GM12872 (cell line): ENCODE measurements around the gene ACER3.

ENCODE experiments used
- TF ChIP-seq, protein P1 (sequence below): IDR thresholded peaks from 3 replicates; pipeline ENCODE4 v1.5.1; 2011; ENCODE audit warnings: low read depth, mild to moderate bottlenecking, low read length, moderate library complexity; ENCODE audit not compliant: insufficient read depth

Gene ACER3

DNA sequence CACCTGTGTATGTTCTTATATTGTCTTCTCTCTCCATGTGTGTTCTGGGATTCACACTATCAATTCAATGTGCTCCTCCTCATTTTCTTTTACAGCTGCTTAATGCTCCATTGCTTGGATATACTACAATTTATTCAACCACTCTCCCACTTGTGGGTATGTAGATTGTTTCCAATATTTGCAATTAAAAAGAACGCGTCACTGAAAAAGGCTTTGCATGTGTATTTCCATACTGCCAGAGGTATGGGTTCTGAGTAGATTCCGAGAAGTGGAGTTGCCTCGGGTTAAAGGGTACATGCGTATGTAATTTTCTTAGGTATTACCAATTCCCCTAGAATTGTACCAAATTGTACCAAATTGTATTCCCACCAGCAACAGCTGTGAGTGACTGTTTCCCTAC, 199.1 kb downstream of the ACER3 start:
- TF ChIP-seq, protein P1, sequence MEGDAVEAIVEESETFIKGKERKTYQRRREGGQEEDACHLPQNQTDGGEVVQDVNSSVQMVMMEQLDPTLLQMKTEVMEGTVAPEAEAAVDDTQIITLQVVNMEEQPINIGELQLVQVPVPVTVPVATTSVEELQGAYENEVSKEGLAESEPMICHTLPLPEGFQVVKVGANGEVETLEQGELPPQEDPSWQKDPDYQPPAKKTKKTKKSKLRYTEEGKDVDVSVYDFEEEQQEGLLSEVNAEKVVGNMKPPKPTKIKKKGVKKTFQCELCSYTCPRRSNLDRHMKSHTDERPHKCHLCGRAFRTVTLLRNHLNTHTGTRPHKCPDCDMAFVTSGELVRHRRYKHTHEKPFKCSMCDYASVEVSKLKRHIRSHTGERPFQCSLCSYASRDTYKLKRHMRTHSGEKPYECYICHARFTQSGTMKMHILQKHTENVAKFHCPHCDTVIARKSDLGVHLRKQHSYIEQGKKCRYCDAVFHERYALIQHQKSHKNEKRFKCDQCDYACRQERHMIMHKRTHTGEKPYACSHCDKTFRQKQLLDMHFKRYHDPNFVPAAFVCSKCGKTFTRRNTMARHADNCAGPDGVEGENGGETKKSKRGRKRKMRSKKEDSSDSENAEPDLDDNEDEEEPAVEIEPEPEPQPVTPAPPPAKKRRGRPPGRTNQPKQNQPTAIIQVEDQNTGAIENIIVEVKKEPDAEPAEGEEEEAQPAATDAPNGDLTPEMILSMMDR = no peak

DNA sequence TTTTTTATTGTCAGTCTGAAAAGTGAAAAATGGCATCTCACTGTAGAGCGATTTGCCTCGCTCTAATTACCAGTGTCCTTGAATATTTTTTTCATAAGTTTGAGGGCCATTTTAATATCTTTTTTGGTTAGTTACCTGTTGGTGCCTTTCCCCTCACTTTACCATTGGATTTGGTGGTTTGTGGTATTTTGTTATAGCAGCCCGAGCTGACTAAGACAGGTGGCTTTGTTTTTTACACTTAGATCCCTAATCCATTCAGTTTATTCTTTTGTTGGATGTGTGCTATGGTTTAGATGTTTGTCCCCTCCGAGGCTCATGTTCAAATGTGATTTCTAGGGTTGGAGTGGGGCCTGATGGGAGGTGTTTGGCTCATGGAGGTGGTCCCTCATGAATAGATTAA, 199.5 kb downstream of the ACER3 start:
- TF ChIP-seq, protein P1 = no peak

DNA sequence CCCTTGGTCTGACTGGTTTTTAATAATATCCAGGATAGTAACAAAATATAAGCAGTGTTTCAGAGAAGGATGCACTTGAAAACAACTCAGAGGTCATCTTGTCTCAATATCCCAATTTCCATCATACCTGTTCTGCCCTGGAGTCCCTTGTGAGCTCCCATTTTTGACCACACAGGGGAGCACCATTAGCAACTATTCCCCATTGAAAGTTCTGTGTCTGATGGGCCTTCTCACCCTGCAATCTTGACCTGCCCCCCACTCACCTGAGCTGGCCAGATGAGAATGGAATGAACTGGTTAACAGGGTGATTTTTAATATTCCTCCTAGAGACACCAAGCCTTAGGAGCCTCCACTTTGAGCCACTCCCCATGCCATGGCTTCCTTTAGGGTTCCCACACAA, 202.2 kb downstream of the ACER3 start:
- TF ChIP-seq, protein P1 = peak; percentile 15; the same call in 1 of the 3 replicates

DNA sequence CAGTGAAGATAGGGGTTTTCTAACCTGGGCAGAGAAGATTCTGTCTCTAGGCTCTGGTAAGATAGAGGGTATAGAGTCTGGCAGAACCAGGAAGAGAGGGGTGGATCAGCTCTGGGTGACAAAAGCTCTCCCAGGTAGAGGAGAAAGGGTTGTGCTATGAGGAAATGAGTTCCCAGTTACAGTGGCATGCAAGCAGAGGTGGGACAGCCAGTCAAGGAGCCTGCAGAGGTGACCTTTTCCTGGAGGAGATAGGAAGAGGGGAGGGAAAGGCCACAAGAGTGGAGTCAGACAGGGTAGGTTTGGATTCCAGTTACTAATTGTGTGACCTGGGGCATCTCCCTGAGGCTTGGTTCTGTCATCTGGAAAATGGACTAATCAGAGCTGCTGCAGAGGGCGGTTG, 202.7 kb downstream of the ACER3 start:
- TF ChIP-seq, protein P1 = no peak

DNA sequence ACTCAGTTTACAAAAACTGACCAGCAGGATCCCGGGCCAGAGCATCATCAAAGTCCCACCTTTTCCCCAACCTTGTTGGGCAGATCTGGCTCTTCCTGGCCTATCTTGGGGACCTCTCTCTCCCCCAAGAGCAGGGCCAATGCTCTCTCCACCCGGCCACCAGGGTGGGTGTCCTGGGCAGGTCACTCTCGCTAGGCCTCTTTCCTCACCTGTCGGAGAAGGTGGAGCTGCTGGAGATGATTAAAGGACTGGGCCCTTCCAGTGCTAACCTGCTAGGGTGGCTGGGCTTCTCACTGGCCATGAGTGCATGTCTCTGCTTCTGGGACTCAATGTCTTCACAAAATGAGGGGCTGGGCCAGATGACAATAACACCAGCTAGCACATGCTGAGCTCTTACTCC, 203.1 kb downstream of the ACER3 start:
- TF ChIP-seq, protein P1 = no peak

DNA sequence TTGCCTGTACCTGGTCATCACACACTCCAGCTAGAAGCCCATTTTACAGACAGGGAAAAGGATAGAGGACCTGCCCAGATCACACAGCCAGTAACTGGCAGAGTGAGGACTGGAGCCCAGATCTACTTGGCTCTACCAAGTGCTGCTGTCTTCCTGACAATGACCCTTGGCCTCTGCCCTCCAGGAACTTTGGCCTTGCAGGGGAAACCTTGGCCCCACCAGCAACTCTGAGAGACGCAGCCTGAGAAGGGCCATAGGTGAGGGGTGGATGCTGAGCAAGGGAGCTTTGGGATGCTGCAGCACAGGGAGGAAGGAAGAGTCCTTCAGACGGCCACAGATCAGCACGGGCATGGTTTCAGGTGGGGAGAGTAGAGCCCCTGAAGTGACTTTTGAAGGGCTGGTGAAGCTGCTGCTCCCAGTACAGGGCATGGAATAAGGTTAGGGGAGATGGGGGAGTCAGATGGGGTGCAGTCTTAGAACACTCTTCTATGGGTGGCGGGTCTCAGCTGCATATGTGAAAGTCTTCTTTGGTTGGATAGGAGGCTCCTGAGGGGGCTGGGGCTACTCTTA, 204.0 kb downstream of the ACER3 start:
- TF ChIP-seq, protein P1 = no peak

DNA sequence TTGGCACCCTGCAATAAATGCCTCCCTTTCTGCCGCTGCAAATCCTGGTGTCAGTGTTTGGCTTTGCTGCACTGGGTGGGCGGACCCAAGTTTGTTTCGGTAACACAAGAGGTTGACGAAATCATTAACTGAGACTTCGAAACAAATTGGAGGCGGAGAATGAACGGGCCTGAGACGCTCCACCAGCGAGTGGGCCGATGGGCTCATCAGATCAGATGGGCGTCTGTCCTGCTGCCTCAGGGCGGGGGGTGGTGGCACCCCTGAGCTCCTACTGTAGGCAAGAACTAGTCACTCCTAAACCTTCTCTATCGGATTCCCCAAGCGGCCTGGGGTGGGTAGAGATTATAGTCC, 205.1 kb downstream of the ACER3 start:
- TF ChIP-seq, protein P1 = no peak
